GM18951 (cell line): Measurements from ENCODE around the gene MRPS26.

Experiments used
- POLR2A ChIP-seq: IDR thresholded peaks from 4 replicates; pipeline ENCODE4 v1.6.1; 2011; ENCODE audit warnings: mild to moderate bottlenecking; ENCODE audit not compliant: insufficient read length, insufficient read depth; ENCODE audit errors: extremely low read depth
- in situ Hi-C: fragments of 300-500 bp; cut with MboI; formaldehyde crosslinking; loops from one replicate; pipeline ENCODE4 v1.12.0; 2022; ENCODE audit warnings: low sequenced_read_pairs, mixed read lengths, inconsistent platforms; ENCODE audit not compliant: unreplicated experiment

MRPS26 gene

GRCh38 chr20:3027987-3028386 is 17.9 kb upstream of the MRPS26 start:
- no peak for TF ChIP-seq POLR2A
- in situ Hi-C loops = no loop called here

GRCh38 chr20:3031524-3032147 is 14.2 kb upstream of the MRPS26 start:
- in situ Hi-C loops = no loop called here
- no peak for TF ChIP-seq POLR2A

GRCh38 chr20:3032624-3033023 is 13.2 kb upstream of the MRPS26 start:
- in situ Hi-C loops = no loop called here
- no peak for TF ChIP-seq POLR2A

- TF ChIP-seq POLR2A = no peak
- in situ Hi-C loops = no loop called here
Measured at GRCh38 chr20:3037654-3038053, 8.2 kb upstream of the MRPS26 start.

GRCh38 chr20:3038454-3038853 is 7.4 kb upstream of the MRPS26 start:
- no peak for TF ChIP-seq POLR2A
- in situ Hi-C loops = no loop called here

GRCh38 chr20:3039426-3039825 is 6.4 kb upstream of the MRPS26 start:
- in situ Hi-C loops = no loop called here
- no peak for TF ChIP-seq POLR2A

- TF ChIP-seq POLR2A = no peak
- in situ Hi-C loops = no loop called here
Measured at GRCh38 chr20:3040086-3040485, 5.8 kb upstream of the MRPS26 start.

GRCh38 chr20:3041854-3042409 is 3.9 kb upstream of the MRPS26 start:
- no peak for TF ChIP-seq POLR2A
- in situ Hi-C loops = no loop called here

GRCh38 chr20:3042625-3043024 is 3.2 kb upstream of the MRPS26 start:
- no peak for TF ChIP-seq POLR2A
- in situ Hi-C loops = no loop called here

GRCh38 chr20:3043322-3043721 is 2.5 kb upstream of the MRPS26 start, which contains the start of gene GNRH2:
TSS of gene GNRH2 (plus strand) at chr20:3043622. CDS start at chr20:3044415, 793 bp downstream.
- in situ Hi-C loops = no loop called here
- no peak for TF ChIP-seq POLR2A

GRCh38 chr20:3044336-3044965 is 1.4 kb upstream of the MRPS26 start:
- TF ChIP-seq POLR2A = no peak
- in situ Hi-C loops = no loop called here

GRCh38 chr20:3045042-3045815 is 623 bp upstream of the MRPS26 start:
- TF ChIP-seq POLR2A = no peak
- in situ Hi-C loops = no loop called here

- no peak for TF ChIP-seq POLR2A
- in situ Hi-C loops = no loop called here
Measured at GRCh38 chr20:3046677-3047462, 1.0 kb downstream of the MRPS26 start.
